UCSD-AML1 (cell line): ENCODE results near the gene CACNA2D3.
"Not testable (repeated sequence)": the region's sequence is repeated elsewhere in the genome, so short reads cannot be mapped to it uniquely, and the experiment has no call there.

Source experiments
- DNase-seq: peaks from one replicate; lab custom pipeline; 2025; ENCODE audit not compliant: unreplicated experiment; lab: John Stamatoyannopoulos, UW

The CACNA2D3 gene

DNA sequence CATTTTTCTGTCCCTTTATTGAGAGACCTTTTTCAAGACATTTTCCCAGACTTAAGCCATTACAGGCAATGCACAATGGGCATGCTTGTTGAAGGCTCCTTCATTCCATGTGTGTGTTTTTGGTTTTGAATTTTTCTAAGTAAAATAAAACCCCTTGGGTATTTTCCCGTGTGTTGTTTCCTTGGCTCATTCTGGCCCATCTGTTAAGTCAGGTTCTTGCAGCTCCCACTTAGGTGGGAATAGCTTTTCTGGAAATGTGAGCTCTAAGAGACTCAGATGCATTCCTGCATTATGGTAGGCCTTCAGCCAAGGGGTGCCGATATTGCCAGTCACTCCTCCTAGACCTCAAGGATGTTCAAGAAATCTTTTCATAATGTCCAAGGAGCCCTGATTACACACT is 314.9 kb downstream of the CACNA2D3 start:
- no peak for DNase-seq

DNA sequence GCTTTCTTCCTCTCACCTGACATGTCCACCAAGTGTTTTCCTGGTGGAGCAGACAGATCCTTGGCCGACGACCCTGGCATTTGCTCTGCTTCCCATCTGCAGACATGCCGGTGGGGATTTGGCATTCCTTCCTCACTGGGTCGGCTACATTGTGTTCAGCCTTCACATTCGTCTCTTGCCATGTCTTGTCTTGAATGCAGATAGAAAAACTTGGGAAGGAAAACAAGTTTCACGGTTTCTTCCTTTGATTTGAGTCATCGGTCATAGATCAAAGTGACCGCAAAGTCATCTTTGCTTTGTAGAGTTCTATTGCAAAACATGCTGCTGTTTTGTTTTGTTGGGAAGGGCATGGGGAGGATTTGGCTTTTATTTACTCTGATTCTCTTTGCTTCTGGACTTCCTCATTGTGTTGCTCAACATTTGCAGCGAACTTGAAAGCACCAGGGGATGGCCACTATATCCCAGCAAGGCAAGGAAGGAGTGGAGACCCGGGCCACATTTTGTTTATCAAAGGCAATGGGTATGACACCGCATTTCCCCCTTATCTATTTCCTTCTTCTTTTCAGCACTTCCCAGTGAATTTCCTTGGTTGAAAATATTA is 321.3 kb downstream of the CACNA2D3 start:
- no peak for DNase-seq

DNA sequence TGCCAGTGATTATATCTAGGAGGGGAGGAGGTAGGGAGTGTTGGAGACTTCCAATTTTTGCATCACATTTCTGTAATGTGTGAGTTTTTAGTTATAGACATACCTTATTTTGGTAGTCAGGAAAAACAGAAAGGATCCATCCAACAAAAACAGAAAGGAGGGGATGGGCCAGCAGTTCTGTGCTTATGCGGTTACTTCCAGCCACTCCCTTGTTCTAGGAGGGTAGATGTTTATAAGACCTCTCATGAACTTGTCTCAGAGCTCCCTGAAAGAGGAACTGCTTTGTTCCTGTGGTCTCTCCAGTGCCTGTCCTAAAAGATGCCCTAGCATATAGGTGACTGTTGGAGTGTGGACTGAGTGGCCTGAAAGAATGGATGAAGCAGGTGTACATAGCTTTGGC is 323.3 kb downstream of the CACNA2D3 start:
- no peak for DNase-seq

DNA sequence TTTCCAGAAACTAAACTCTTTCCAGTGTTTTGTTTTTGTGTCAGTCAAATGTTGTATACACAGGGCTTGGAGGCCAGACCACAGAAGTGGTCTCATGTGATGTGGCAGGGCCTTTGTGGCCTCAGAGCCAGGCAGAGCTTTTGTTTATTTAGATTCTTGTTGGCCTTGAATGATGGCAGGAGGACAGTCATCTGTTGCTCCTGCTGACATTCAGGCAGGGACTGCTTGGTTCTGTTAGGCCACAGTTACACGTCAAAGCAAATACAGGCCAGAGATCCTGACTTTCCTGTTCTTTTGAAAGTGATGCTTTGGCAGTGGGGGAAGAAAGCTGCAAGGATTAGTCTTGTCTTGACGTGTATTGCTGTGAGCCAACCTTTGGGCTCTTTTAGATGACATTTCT is 325.1 kb downstream of the CACNA2D3 start:
- DNase-seq = no peak

DNA sequence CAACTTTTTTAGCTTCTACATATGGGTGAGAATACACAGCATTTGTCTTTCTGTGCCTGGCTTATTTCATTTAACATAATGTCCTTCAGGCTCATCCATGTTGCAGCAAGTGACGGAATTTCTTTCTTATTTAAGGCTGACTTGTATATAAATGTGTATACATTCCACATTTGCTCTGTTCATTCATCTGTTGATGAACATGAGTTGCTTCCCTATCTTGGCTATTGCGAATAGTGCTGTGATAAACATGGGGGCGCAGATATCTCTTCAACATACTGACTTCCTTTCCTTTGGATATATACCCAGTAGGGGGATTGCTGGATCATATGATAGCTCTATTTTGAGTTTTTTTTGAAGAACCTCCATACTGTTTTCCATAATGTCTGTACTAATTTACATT is 332.5 kb downstream of the CACNA2D3 start:
- no peak for DNase-seq

DNA sequence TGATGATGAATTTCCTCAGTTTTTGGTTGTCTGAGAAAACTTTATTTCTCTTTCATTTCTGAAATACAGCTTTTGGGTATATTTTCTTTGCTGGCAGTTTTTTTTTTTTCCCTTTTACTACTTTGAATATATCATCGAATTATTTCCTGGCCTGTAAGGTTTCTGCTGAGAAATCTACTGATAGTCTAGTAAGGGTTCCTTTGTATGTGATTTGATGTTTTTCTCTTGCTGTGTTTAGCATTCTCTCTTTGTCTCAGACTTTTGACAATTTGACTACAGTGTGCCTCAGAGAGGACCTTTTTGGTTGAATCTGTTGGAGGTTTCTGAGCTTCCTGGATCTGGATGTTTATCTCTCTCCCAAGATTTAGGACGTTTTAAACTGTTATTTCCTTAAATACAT is 336.0 kb downstream of the CACNA2D3 start:
- DNase-seq = no peak

DNA sequence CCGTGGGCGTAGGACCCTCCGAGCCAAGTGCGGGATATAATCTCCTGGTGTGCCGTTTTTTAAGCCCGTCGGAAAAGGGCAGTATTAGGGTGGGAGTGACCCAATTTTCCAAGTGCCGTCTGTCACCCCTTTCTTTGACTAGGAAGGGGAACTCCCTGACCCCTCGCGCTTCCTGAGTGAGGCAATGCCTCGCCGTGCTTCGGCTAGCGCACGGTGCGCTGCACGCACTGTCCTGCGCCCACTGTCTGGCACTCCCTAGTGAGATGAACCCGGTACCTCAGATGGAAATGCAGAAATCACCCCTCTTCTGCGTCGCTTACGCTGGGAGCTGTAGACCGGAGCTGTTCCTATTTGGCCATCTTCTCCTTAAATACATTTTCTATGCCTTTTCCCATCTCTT is 342.2 kb downstream of the CACNA2D3 start:
- not testable (repeated sequence) for DNase-seq

DNA sequence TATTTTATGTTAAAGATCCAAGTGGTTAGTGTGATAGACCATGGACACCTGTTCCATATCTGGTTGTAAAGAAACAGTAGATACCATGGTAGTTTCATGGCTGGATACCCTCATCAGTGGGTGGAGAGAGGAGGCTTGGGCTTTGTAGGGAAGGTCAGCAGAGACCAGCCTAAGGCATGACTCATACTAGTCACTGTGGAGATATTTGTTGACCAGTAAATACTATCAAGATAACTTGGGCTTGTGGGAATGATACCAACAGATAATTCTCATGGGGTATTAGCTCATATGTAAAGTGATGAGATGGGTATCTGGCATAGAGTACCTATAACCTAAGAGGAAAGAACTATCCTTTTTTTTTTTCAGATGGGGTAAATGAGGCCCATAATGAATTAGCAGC is 354.5 kb downstream of the CACNA2D3 start:
- no peak for DNase-seq

DNA sequence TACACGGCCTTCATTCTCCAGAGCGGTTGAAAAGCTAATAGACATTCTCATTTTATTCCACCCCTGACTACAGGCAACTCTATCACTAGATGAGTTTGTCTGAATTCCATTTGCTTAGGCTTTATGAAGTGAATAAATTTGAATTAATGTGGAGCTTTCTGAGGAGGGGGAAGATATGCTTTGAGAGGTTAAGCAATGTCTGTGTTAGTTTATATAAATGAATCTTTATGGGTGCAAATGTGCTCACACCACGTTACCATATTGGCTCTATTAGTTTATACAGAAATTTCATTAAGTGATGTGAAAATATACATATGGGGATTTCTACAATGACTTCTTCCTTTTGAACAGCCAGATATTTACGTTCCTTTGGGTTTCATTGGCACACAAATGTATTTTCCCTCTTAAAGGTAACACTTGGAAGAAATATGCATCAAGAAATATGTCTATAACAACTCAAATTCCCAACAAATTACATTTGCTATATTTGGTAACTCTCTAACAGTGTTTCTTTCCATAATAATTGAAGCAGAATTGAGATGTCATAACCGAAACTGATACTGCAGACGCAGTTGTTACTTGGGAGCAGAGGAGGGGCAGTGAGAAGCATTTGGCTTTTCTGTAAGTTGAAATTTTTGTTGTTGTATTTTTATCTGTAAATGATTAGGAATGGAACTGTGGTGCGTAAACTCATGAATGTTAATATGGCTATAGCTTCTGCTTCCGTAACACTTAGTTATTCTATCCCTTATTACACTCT is 359.4 kb downstream of the CACNA2D3 start:
- DNase-seq = no peak

DNA sequence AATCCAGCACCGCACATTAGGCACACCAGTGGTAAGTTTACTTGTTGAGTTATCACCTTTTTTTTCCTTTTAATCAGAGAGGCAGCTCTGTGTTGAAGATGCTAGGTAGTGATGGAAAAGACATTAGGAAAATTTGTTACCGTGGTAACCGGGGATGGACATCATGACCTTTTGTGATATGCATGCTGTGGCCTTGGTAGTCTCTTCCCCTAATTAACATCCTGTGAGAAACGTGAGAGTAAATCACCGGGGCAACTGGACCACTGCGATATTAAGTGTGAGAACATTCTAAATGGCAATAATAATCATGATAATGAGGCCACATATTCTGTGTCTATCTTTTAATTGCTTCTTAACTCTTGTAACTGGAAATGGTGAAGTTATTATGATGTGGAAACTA is 362.0 kb downstream of the CACNA2D3 start:
- DNase-seq = no peak

DNA sequence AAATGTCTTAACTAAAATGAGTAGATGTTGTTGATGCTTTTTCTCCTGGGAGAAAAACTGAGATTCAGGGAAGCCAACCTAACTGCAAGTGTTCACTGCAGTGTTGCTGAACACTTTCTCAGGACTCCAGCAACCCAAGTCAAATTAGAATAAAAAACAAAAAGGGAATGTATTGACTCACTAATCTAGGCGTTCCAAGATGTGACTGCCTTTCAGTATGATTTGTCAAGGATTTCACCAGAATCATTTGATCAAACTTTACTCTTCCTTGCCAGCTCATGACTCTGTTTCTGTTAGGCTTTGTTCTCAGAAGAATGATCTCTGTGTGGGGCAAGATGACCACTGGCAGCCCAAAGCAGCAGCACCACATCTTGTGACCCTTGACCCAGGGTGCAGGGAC is 364.0 kb downstream of the CACNA2D3 start:
- DNase-seq = no peak

DNA sequence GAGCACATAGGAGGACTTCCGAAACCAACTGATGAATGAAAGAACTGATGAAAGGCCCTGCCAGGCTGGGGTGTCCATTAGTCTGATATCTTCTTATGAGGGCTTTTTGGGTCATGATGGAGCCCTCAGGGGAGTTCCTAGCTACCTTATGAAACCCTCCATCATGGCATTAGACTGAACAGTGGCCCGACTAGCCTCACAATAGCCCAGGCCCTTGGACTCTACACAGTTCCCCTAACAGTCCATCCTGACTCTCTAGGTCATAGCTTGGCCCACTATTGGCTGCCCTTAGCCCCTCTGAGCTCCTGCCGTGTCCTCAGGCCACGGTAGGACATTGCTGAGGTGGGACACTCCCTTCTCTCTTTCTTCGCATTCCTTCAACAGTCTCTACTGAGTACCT is 365.9 kb downstream of the CACNA2D3 start:
- no peak for DNase-seq

DNA sequence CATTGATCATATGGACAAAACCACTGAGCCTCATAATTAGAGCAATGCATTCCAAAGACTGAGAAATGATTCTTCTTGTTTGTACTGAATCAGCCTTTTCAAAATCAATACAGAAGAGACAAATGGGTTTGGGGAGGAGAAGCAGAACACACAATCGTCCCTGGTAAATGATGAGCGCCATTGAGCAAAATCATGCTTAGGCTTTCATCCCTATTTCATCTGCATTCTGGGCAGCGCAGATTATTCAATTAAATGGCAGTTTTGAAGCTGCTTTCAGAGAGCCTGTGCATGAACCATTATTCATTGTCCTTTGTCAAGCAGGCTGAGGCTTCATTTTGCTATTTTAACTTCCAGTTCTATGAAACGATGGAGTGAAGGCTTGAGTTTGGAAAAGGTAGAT is 371.9 kb downstream of the CACNA2D3 start:
- no peak for DNase-seq

DNA sequence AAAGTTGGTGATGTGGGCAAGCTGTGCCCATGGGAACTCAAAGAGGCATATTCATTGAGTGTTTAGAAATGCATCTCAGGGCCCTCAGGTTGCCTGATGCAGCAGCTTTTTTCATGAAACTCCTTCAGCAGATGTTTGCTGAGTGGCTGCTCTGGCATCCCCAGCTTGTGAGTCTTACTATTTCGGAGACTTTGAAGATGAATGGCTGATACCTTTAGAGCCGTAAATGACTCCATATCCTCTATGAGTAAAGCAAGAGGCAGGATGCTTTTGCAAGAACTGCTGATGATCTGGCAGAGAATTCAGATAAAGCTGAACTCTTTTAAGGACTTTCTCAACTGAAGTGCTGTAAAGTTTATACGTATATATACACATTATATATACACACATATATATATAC is 384.3 kb downstream of the CACNA2D3 start:
- no peak for DNase-seq

DNA sequence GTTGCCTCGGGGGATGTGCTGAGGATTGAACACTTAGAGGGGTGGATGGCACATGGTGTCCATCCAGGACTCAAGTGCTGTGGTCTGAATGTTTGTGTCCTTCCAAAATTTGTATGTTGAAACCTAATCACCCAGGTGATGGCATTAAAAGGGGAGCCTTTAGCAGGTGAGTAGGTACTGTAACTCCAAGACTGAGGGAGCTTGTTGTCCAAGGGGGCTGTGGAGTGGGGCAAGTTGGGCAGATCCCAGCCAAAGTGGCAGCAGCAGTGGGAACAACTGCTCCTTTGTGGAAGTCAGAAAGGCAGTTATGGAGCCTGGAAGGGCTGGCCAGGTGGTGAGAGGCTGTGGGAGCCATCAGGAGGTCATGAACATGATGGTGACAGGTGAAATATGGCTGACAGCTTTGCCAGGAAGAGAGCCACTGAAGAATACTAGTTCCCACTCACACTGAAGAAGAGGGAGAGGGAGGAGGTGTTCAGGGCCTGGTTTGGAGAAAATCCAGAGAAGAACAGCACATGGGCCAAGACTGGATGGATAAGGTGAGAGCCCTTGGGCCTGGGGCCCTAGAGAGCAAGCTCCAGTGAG is 385.6 kb downstream of the CACNA2D3 start:
- DNase-seq = no peak

DNA sequence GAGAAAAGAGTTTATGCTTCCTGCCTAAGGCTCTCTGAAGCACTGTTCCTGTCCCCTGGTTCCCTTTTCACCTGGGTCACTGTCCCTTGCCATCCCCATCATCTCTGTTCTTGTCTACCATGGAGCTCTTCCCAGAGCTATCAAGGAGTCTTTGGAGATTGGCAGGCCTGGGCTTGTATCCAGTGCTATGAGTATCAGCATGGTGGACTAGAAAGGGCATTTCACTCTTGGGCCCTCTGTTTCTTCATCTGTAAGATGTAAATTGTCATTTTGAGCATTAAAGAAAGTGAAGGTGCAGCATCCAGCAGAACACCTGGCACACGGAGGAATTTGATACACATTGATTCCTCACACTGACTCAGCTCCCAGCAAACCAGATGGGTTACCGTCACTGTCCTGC is 388.2 kb downstream of the CACNA2D3 start:
- DNase-seq = no peak

DNA sequence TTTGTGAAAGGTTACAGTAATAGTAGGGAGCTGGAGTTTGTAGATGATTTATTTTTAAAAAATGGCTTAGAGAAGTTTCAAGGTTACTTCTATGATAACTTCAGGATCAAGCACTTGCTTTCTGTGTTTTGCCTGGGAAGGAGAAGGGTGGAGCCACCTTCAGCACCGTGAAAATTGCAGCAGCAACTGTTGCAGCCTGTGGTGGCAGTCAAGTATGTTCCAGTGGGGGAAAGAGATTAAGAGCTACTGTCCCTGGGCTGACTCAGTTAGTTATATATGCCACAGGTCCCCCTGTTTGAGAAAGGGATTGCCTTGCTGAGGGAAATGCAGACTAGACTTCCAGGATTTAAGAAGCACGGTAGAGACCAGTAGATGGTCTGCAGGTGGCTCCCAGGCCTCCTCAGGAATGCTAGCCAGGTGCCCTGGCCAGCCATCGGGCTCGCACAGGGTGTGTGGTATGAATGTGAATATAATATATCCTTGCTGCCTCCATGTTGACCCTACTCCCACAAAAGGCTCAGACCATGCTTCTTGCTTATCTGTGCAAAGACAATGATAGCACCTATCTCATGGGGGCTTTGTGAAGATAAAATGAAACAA is 389.5 kb downstream of the CACNA2D3 start:
- no peak for DNase-seq

DNA sequence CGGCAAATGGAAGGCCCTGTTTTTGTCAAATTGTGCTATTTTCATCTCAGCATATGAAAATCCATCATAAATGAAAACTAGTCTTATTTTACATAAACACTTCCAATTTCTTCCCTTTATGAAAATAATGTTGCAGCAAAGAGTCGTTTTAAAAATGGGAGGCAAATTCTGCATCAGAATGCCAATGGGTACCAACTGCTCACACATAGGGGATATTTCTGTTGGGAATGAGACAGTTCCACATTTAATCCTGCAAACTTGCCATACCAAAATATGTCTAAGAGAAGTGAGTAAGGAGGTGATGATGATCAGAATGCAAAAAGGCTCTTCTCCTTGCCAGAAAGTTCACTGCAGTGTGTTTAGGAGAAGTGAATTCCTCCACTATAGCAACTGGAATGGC is 391.7 kb downstream of the CACNA2D3 start:
- no peak for DNase-seq

DNA sequence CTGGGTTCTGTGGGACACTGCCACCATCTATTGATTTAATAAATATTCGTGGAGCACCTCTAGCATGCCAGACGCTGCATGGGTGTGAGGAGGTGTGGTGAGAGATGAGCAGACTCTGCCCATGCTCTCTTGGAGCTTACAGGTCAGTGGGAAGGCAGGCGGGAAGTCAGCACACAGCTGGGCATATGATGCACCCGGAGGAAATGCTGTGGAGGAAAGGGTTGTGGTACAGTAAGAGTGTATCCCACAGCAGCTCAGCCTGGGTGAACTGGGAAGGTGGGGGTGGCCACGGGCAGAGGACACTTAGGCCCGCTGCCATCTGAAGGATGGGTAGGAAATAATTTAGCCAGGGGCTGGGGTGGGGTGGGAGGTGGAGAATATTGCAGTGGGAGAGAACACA is 392.1 kb downstream of the CACNA2D3 start:
- DNase-seq = no peak

DNA sequence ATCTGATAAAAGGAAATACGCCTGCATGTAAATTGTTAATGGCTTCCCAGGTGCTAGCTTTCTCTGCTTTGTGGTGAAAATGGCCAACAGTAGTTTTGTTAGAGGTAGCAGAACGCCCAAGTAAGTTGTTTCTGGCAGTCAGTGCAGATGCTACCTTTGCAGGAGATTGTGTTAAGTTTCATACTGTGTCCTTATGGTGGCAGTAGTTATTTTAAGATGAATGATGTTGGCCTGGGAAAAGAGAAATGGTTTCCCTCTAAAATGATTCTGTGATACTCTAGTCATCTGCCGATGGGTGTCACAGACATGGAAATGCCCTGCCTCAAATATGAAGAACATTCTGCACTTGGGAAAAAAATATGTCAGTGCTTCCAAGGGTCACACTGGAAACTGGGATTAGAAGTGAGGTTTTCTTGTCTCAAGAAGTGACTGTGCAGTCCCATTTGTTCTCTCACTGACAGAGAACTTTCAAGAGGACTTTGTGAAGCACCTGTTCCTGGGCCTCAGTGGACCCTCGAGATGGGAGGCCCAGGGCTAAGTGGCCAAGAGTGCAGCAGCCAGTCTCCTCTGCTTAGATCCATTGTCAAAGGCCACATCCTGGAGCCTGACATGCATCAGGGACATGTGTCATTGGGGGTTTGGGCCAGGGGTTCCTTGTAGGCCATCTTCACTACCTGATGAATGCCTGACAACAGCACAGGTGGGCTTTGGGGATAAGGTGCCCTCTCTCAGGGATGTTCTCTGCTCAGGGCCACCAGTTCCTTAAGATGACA is 393.3 kb downstream of the CACNA2D3 start:
- no peak for DNase-seq

DNA sequence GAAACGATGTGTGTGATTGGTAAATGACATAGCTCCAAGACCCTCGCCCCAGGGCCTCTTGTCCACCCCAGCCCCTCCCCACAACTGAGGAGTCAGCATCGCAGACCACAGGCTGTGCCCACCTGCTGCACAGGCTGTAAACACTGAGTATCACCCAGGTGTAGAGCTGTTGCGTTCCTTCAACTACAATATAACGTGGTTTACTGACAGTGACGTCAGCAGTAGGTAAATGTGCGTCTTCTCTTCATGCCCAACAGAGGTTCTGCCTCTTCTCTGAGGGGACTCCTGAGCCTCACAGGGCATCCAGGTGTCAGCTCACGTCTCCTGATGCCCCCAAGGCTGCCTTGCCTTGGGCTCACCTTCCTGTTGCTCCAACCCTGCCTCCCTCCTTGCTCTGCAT is 395.1 kb downstream of the CACNA2D3 start:
- DNase-seq = no peak
